OCI-LY1 (cell line): ENCODE data around the gene RTP5.
"Not testable (repeated sequence)": the region's sequence is repeated elsewhere in the genome, so short reads cannot be mapped to it uniquely, and the experiment has no call there.

Experiments
- H2AFZ ChIP-seq: fragments of 200-600 bp; sonication (generic), shearing (Covaris generic); 2 replicates; pipeline ENCODE4 v1.6.0; 2014; ENCODE audit warnings: antibody characterized with exemption, mild to moderate bottlenecking, low read length
- H3F3A ChIP-seq: fragments of 200-600 bp; sonication (generic), shearing (Covaris generic); 2 replicates; pipeline ENCODE4 v1.6.0; 2014; ENCODE audit warnings: mild to moderate bottlenecking, antibody characterized with exemption, low read length, moderate library complexity; ENCODE audit not compliant: insufficient read depth
- H3K27ac ChIP-seq: fragments of 200-600 bp; sonication (generic); 2 replicates; pipeline ENCODE4 v1.5.1; 2014; ENCODE audit warnings: low read length, mixed run types, mild to moderate bottlenecking, low read depth; ENCODE audit not compliant: poor library complexity, severe bottlenecking
- H3K27me3 ChIP-seq: fragments of 200-600 bp; sonication (generic); 2 replicates; pipeline ENCODE4 v1.6.0; 2014; ENCODE audit warnings: antibody characterized with exemption, mild to moderate bottlenecking, low read length, moderate library complexity; ENCODE audit not compliant: insufficient read depth
- H3K36me3 ChIP-seq: fragments of 200-600 bp; sonication (generic); 2 replicates; pipeline ENCODE4 v1.6.1; 2014; ENCODE audit warnings: mild to moderate bottlenecking, antibody characterized with exemption, low read length, moderate library complexity, mixed read lengths; ENCODE audit not compliant: insufficient read depth
- H3K4me1 ChIP-seq: fragments of 200-600 bp; sonication (generic); 2 replicates; pipeline ENCODE4 v1.5.1; 2014; ENCODE audit warnings: mild to moderate bottlenecking, low read length, moderate library complexity; ENCODE audit not compliant: insufficient read depth, severe bottlenecking
- H3K4me2 ChIP-seq: fragments of 200-600 bp; sonication (generic), shearing (Covaris generic); 2 replicates; pipeline ENCODE4 v1.6.1; 2014; ENCODE audit warnings: low read length
- H3K4me3 ChIP-seq: fragments of 200-600 bp; sonication (generic); 2 replicates; pipeline ENCODE4 v1.5.1; 2014; ENCODE audit warnings: low read length, low read depth, mild to moderate bottlenecking, mixed read lengths; ENCODE audit not compliant: poor library complexity, severe bottlenecking
- H3K79me2 ChIP-seq: fragments of 200-600 bp; shearing (Covaris generic); 2 replicates; pipeline ENCODE4 v1.6.1; 2016; ENCODE audit warnings: mixed run types, low read length, mixed read lengths; ENCODE audit not compliant: insufficient read depth
- H3K9ac ChIP-seq: fragments of 200-600 bp; sonication (generic), shearing (Covaris generic); 2 replicates; pipeline ENCODE4 v1.6.1; 2014; ENCODE audit warnings: mild to moderate bottlenecking, low read length, mixed read lengths
- H3K9me2 ChIP-seq: fragments of 200-600 bp; sonication (generic), shearing (Covaris generic); 2 replicates; pipeline ENCODE4 v1.6.1; 2014; ENCODE audit warnings: low read depth, mild to moderate bottlenecking, low read length, mixed read lengths
- H3K9me3 ChIP-seq: fragments of 200-600 bp; shearing (Covaris generic); 2 replicates; pipeline ENCODE4 v1.6.1; 2014; ENCODE audit warnings: low read length, mixed read lengths
- H4K20me1 ChIP-seq: fragments of 200-600 bp; sonication (generic), shearing (Covaris generic); 2 replicates; pipeline ENCODE4 v1.6.0; 2016; ENCODE audit warnings: mild to moderate bottlenecking, low read length; ENCODE audit not compliant: insufficient read depth
- CTCF ChIP-seq: fragments of 200-600 bp; sonication (generic), shearing (Covaris generic); IDR thresholded peaks from 2 replicates; pipeline ENCODE4 v1.5.1; 2017; ENCODE audit warnings: mild to moderate bottlenecking, antibody characterized with exemption, low read length, moderate library complexity, mixed read lengths
- EZH2 ChIP-seq: fragments of 200-600 bp; sonication (generic), shearing (Covaris generic); IDR thresholded peaks from 2 replicates; pipeline ENCODE4 v1.8.0; 2017; ENCODE audit warnings: borderline replicate concordance, mixed run types, mild to moderate bottlenecking, antibody characterized with exemption, low read length, moderate library complexity, mixed read lengths

RTP5 gene

GRCh38 chr2:241912021-241912555, 42.6 kb downstream of the RTP5 start:
- Histone ChIP-seq H3K27ac (no peak overlapping the region), H3K9me2 (no peaks in the 10 kb centered on the region), H3K4me3 (no peak overlapping the region), H3K4me2 (no peak overlapping the region), H4K20me1 (no peaks in the 10 kb centered on the region), H3K36me3 (no peaks in the 10 kb centered on the region), H3K27me3 (no peaks in the 10 kb centered on the region), H3F3A (no peaks in the 10 kb centered on the region), H3K9me3 (no peaks in the 10 kb centered on the region), H3K4me1 (no peaks in the 10 kb centered on the region), H3K79me2 (no peaks in the 10 kb centered on the region), H3K9ac (no peak overlapping the region), H2AFZ (no peak overlapping the region)
- TF ChIP-seq CTCF (no peak), EZH2 (no peak)

GRCh38 chr2:241913703-241914102, 44.2 kb downstream of the RTP5 start:
- H3K9ac ChIP-seq: no peak overlapping the region
- H3K27ac ChIP-seq: no peak overlapping the region
- H3K79me2 ChIP-seq: no peaks in the 10 kb centered on the region
- no peaks in the 10 kb centered on the region for H3K9me3 ChIP-seq
- no peaks in the 10 kb centered on the region for H4K20me1 ChIP-seq
- no peaks in the 10 kb centered on the region for H3K9me2 ChIP-seq
- H2AFZ ChIP-seq: no peak overlapping the region
- H3K4me2 ChIP-seq: no peak overlapping the region
- no peaks in the 10 kb centered on the region for H3F3A ChIP-seq
- no peaks in the 10 kb centered on the region for H3K36me3 ChIP-seq
- no peak overlapping the region for H3K4me3 ChIP-seq
- H3K4me1 ChIP-seq: no peaks in the 10 kb centered on the region
- H3K27me3 ChIP-seq: no peaks in the 10 kb centered on the region
- TF ChIP-seq CTCF (no peak), EZH2 (no peak)

GRCh38 chr2:241914542-241914941, 45.0 kb downstream of the RTP5 start:
- Histone ChIP-seq H3K4me1 (no peaks in the 10 kb centered on the region), H3K27me3 (no peaks in the 10 kb centered on the region), H3K36me3 (no peaks in the 10 kb centered on the region), H2AFZ (no peak overlapping the region), H3K27ac (no peak overlapping the region), H3K9me3 (no peaks in the 10 kb centered on the region), H3K9me2 (no peaks in the 10 kb centered on the region), H3F3A (no peaks in the 10 kb centered on the region), H3K9ac (no peak overlapping the region), H3K4me3 (no peak overlapping the region), H3K4me2 (no peak overlapping the region), H4K20me1 (no peaks in the 10 kb centered on the region), H3K79me2 (no peaks in the 10 kb centered on the region)
- TF ChIP-seq CTCF: no peak
- no peak for TF ChIP-seq EZH2

- H3K9ac ChIP-seq, H3K9me3 ChIP-seq, H3F3A ChIP-seq, H3K4me1 ChIP-seq, H3K79me2 ChIP-seq, H3K27me3 ChIP-seq, H4K20me1 ChIP-seq, H3K9me2 ChIP-seq, H3K4me2 ChIP-seq, H2AFZ ChIP-seq, H3K36me3 ChIP-seq, H3K4me3 ChIP-seq, H3K27ac ChIP-seq: not testable (repeated sequence)
Observed at GRCh38 chr2:241921631-241922030, 52.1 kb downstream of the RTP5 start.
